Body of pancreas (tissue), 4 donors: ENCODE results near the gene PTCD1.

ENCODE experiments used
- CTCF ChIP-seq, 7 experiments: fragments of 450-650 bp in 4 of 7; fragments of 200-600 bp in 3 of 7; sonication (generic) in 3 of 7; IDR thresholded peaks; one replicate each; pipeline ENCODE4 v1.5.1; 2016 to 2019; ENCODE audit warnings: antibody characterized with exemption in 7 of 7
- POLR2A ChIP-seq, 3 donors: fragments of 450-650 bp; IDR thresholded peaks; one replicate each; pipeline ENCODE4 v1.6.1; 2016; ENCODE audit warnings: antibody characterized with exemption in 3 of 3, mild to moderate bottlenecking in 2 of 3

DNA sequence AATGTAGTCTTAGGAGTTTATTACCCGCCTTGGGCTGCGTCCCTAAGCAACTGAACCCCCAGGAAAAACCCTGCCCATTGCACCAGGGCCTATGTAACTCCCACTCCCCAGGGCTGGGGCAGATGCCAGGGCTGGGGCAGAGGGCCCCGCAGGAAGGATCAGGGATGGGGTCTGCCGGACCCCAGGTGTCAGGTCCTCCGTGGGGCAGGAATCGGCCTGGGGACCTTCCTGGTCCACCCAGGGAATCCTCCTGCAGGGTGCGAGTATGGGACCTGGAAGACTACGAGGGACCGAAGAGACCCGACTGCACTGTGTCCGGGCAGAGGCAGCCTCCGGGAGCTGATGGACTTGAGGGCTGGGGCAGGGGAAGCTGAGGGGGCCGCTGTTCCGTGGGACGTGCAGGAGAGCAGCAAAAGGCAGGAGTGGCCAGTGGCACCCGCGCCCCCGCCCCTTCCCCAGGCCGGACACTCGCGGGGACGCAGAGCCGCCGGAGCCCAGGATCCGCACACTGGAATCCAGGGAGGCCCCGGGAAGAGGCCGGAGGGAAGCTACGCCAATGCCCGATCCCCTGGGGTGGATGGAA is 29.8 kb upstream of the PTCD1 start:
- no peak for TF ChIP-seq CTCF (IDR thresholded peaks at IDR 0.05)
- TF ChIP-seq POLR2A (IDR thresholded peaks at IDR 0.05) = no peak
